Neuronal stem cell (in vitro differentiated cells): ENCODE data around the gene RRAS.

Experiments
- DNase-seq: peaks from one replicate; pipeline ENCODE4 v3.0.0-alpha.2; 2013; ENCODE audit warnings: low spot score
- H2AFZ ChIP-seq: one replicate; pipeline ENCODE4 v1.6.1; 2013; ENCODE audit warnings: mild to moderate bottlenecking, low read length, inconsistent platforms
- H2AK5ac ChIP-seq: 2 replicates; pipeline ENCODE4 v1.6.1; 2013; ENCODE audit warnings: low read depth, mild to moderate bottlenecking, inconsistent platforms, low read length, moderate library complexity, mixed read lengths
- H2BK120ac ChIP-seq: 2 replicates; pipeline ENCODE4 v1.6.1; 2013; ENCODE audit warnings: low read depth, mild to moderate bottlenecking, inconsistent platforms, low read length, moderate library complexity, mixed read lengths
- H2BK12ac ChIP-seq: one replicate; pipeline ENCODE4 v1.6.1; 2013; ENCODE audit warnings: low read length, inconsistent platforms
- H2BK15ac ChIP-seq: 2 replicates; pipeline ENCODE4 v1.6.1; 2013; ENCODE audit warnings: mild to moderate bottlenecking, low read length, inconsistent platforms, mixed read lengths
- H2BK5ac ChIP-seq: one replicate; pipeline ENCODE4 v1.6.1; 2013; ENCODE audit warnings: inconsistent platforms, mild to moderate bottlenecking, low read length, moderate library complexity
- H3K14ac ChIP-seq: one replicate; pipeline ENCODE4 v1.6.1; 2013; ENCODE audit warnings: low read length, inconsistent platforms
- H3K18ac ChIP-seq: 2 replicates; pipeline ENCODE4 v1.6.1; 2013; ENCODE audit warnings: low read length, inconsistent platforms
- H3K23ac ChIP-seq: 2 replicates; pipeline ENCODE4 v1.6.1; 2013; ENCODE audit warnings: low read depth, mild to moderate bottlenecking, mixed read lengths, low read length, inconsistent platforms; ENCODE audit not compliant: poor library complexity
- H3K27ac ChIP-seq: replicated peaks from 3 replicates; pipeline ENCODE4 v1.5.1; 2013; ENCODE audit warnings: low read length, inconsistent platforms
- H3K27me3 ChIP-seq, 3 experiments: 2 replicates each; pipeline ENCODE4 v1.6.1; 2013; ENCODE audit warnings: low read length in 3 of 3, mild to moderate bottlenecking in 2 of 3, inconsistent platforms in 1 of 3, low read depth in 1 of 3, mixed read lengths in 1 of 3, moderate library complexity in 1 of 3; ENCODE audit not compliant: control insufficient read depth in 3 of 3, insufficient read depth in 3 of 3
- H3K36me3 ChIP-seq, 2 donors: replicated peaks in 1 of 2; 2 replicates each; pipeline ENCODE4 v1.6.1; 2013; ENCODE audit warnings: low read length in 2 of 2; ENCODE audit not compliant: control insufficient read depth in 2 of 2, insufficient read depth in 2 of 2
- H3K4ac ChIP-seq: 2 replicates; pipeline ENCODE4 v1.6.1; 2013; ENCODE audit warnings: inconsistent platforms, mild to moderate bottlenecking, low read length, moderate library complexity
- H3K4me1 ChIP-seq, 2 donors: 1 replicate in 1 of 2; 2 replicates in 1 of 2; pipeline ENCODE4 v1.6.1; 2013; ENCODE audit warnings: low read length in 2 of 2, low read depth in 1 of 2; ENCODE audit not compliant: control insufficient read depth in 2 of 2, insufficient read depth in 1 of 2
- H3K4me2 ChIP-seq: one replicate; pipeline ENCODE4 v1.6.1; 2013; ENCODE audit warnings: mild to moderate bottlenecking, low read length, inconsistent platforms; ENCODE audit not compliant: insufficient read depth, poor library complexity, severe bottlenecking
- H3K4me3 ChIP-seq, 2 donors: 2 replicates each; pipeline ENCODE4 v1.5.1; 2013; ENCODE audit warnings: low read length in 2 of 2, mild to moderate bottlenecking in 2 of 2, inconsistent platforms in 1 of 2, moderate library complexity in 1 of 2
- H3K79me1 ChIP-seq: one replicate; pipeline ENCODE4 v1.6.1; 2013; ENCODE audit warnings: low read depth, mild to moderate bottlenecking, inconsistent platforms, low read length, moderate library complexity
- H3K9ac ChIP-seq: one replicate; pipeline ENCODE4 v1.6.1; 2013; ENCODE audit warnings: mild to moderate bottlenecking, low read depth, low read length, inconsistent platforms; ENCODE audit not compliant: poor library complexity
- H3K9me3 ChIP-seq, 2 donors: replicated peaks in 1 of 2; 2 replicates each; pipeline versions ENCODE3 to v1.6.1; 2013; ENCODE audit warnings: low read length in 2 of 2, mild to moderate bottlenecking in 2 of 2, inconsistent platforms in 1 of 2, low read depth in 1 of 2, mixed read lengths in 1 of 2, moderate library complexity in 1 of 2; ENCODE audit not compliant: control insufficient read depth in 2 of 2, insufficient read depth in 1 of 2
- H4K8ac ChIP-seq: one replicate; pipeline ENCODE4 v1.6.1; 2013; ENCODE audit warnings: low read depth, mild to moderate bottlenecking, inconsistent platforms, low read length, moderate library complexity
- H4K91ac ChIP-seq: one replicate; pipeline ENCODE4 v1.6.1; 2013; ENCODE audit warnings: low read length, low read depth, mild to moderate bottlenecking, inconsistent platforms; ENCODE audit not compliant: poor library complexity
- WGBS, 2 donors: extraction: QIAGEN DNeasy Blood & Tissue Kit; methylation state at CpG; one replicate each; pipeline ENCODE4 v1.1.7; 2013; ENCODE audit warnings: missing lambda C conversion rate in 2 of 2, mixed read lengths in 1 of 2; ENCODE audit not compliant: insufficient read length in 2 of 2, insufficient replicate concordance in 1 of 2; ENCODE audit errors: extremely low coverage in 2 of 2; 5-methylcytosine and 5-hydroxymethylcytosine counted together

RRAS gene

GRCh38 chr19:49645592-49645991 lies 5.6 kb upstream of the RRAS start:
- H3K36me3 ChIP-seq: peaks cover 42 to 67% of the 10 kb centered on the region in 2 donors
- H3K14ac ChIP-seq: no peak overlapping the region
- H3K27me3 ChIP-seq: no peaks in the 10 kb centered on the region
- H4K8ac ChIP-seq: peak overlapping the region; percentile 32
- no peak overlapping the region for H3K4me3 ChIP-seq
- peaks cover 0 to 14% of the 10 kb centered on the region in 2 donors for H3K4me1 ChIP-seq
- H2BK5ac ChIP-seq: no peak overlapping the region
- H3K4me2 ChIP-seq: no peak overlapping the region
- no CpG with 5 or more reads among the region's 11 CpGs for WGBS, 2 donors
- H3K9me3 ChIP-seq: no peaks in the 10 kb centered on the region
- no peak overlapping the region for H3K4ac ChIP-seq
- no peak overlapping the region for H3K9ac ChIP-seq
- no peak overlapping the region for H4K91ac ChIP-seq
- H3K18ac ChIP-seq: no peak overlapping the region
- H2BK15ac ChIP-seq: no peak overlapping the region
- H2BK120ac ChIP-seq: no peak overlapping the region
- H3K79me1 ChIP-seq: peaks cover 31% of the 10 kb centered on the region
- no peak overlapping the region for H2AK5ac ChIP-seq
- no peak overlapping the region for H3K23ac ChIP-seq
- no peak overlapping the region for H3K27ac ChIP-seq
- no peak overlapping the region for H2BK12ac ChIP-seq
- H2AFZ ChIP-seq: no peak overlapping the region
- no peak for DNase-seq

DNA sequence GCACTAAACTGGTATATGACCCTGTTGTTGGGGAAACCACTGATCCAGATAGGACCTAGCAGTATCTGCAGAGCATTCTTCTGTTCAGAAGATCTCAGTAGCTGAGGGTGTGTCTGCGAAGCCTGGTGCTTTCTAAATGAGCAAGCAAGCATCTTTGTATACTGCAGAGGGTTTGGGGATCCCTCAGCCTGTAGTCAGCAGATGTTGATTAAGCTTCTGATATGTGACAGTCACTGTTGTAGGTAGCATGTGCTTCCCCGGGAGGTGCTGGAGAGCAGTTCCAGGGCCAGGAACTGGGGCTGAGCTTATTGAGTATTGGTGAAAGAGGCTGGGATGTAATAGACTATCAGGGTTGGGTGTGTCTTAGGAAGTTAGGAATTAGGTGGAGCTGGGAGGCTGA lies 3.5 kb upstream of the RRAS start:
- peaks cover 28 to 47% of the 10 kb centered on the region in 2 donors for H3K36me3 ChIP-seq
- no peak overlapping the region for H2AFZ ChIP-seq
- H4K8ac ChIP-seq: no peak overlapping the region
- no peak overlapping the region for H3K4me2 ChIP-seq
- H3K4me3 ChIP-seq: peak overlapping the region; percentile 35 to 93
- H3K9me3 ChIP-seq: no peaks in the 10 kb centered on the region
- peaks cover 2 to 22% of the 10 kb centered on the region in 2 donors for H3K4me1 ChIP-seq
- no peak overlapping the region for H2BK5ac ChIP-seq
- H3K14ac ChIP-seq: no peak overlapping the region
- no peak overlapping the region for H3K9ac ChIP-seq
- H2BK12ac ChIP-seq: no peak overlapping the region
- H2BK15ac ChIP-seq: no peak overlapping the region
- H3K27ac ChIP-seq: no peak overlapping the region
- H3K79me1 ChIP-seq: peaks cover 29% of the 10 kb centered on the region
- H3K23ac ChIP-seq: no peak overlapping the region
- H3K18ac ChIP-seq: no peak overlapping the region
- no peaks in the 10 kb centered on the region for H3K27me3 ChIP-seq
- no peak overlapping the region for H2AK5ac ChIP-seq
- H3K4ac ChIP-seq: no peak overlapping the region
- no peak for DNase-seq
- no peak overlapping the region for H4K91ac ChIP-seq
- WGBS, 2 donors: no CpG with 5 or more reads among the region's 2 CpGs
- no peak overlapping the region for H2BK120ac ChIP-seq

DNA sequence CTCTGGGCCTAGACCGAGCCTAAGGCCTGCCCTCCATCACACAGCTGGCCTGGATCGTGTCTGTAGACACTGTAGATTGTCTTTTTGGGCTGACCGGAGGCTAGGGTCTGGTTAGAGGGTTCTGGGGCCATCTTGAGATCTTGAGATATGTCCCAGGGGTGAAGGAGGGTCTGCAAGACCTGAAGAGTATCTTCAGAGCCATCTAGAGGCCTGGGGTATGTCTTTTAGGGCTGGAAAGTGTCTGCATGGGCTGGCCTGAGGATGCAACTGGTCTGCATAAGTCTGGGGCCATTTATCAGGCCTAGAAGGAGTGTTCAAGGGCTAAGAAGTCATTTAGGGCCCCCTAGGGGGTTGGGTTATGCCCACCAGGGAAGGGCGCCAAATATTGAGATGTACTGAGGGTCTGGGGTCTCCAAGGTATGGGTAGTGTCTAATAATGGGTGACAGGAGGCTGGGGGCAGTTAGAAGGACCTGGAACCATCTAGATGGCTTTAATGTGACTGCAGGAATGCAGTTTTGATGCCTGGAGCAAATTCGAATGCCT lies 2.6 kb upstream of the RRAS start:
- WGBS, 2 donors: no CpG with 5 or more reads among the region's 5 CpGs
- Histone ChIP-seq H2BK15ac (peak overlapping the region; percentile 70), H2BK5ac (peak overlapping the region; percentile 82), H2BK12ac (no peak overlapping the region), H3K36me3 (peaks cover 28 to 38% of the 10 kb centered on the region in 2 donors), H3K23ac (no peak overlapping the region), H3K4ac (no peak overlapping the region), H3K4me1 (peaks cover 10 to 30% of the 10 kb centered on the region in 2 donors), H3K27me3 (no peaks in the 10 kb centered on the region), H3K4me3 (peak overlapping the region; percentile 93 to 100), H4K91ac (no peak overlapping the region), H2AK5ac (peak overlapping the region; percentile 4), H4K8ac (no peak overlapping the region), H3K79me1 (peaks cover 29% of the 10 kb centered on the region), H3K14ac (no peak overlapping the region), H3K4me2 (peak overlapping the region; percentile 84), H3K27ac (peak overlapping the region; percentile 44), H2AFZ (peak overlapping the region; percentile 74), H2BK120ac (no peak overlapping the region), H3K9me3 (no peaks in the 10 kb centered on the region), H3K18ac (peak overlapping the region; percentile 97), H3K9ac (peak overlapping the region; percentile 98)
- DNase-seq: no peak

- H3K4me2 ChIP-seq: peak within 1 kb of the TSS; percentile 94
- peak; percentile 99 for DNase-seq
- no peak within 1 kb of the TSS for H3K23ac ChIP-seq
- WGBS, 2 donors: no CpG with 5 or more reads among the region's 87 CpGs
- peaks cover 12 to 31% of the 10 kb centered on the region in 2 donors for H3K4me1 ChIP-seq
- H2BK120ac ChIP-seq: peak within 1 kb of the TSS; percentile 85
- H3K18ac ChIP-seq: peak within 1 kb of the TSS; percentile 97
- no peak within 1 kb of the TSS for H4K91ac ChIP-seq
- peak within 1 kb of the TSS; percentile 86 for H3K4ac ChIP-seq
- no peaks in the 10 kb centered on the region for H3K9me3 ChIP-seq
- H2BK15ac ChIP-seq: peak within 1 kb of the TSS; percentile 93
- peak within 1 kb of the TSS; percentile 98 for H3K27ac ChIP-seq
- H3K27me3 ChIP-seq: no peaks in the 10 kb centered on the region
- H3K36me3 ChIP-seq: peaks cover 22 to 31% of the 10 kb centered on the region in 2 donors
- H2AK5ac ChIP-seq: peak within 1 kb of the TSS; percentile 92
- H2BK5ac ChIP-seq: peak within 1 kb of the TSS; percentile 99
- H3K4me3 ChIP-seq: peak within 1 kb of the TSS; percentile 93 to 100
- no peak within 1 kb of the TSS for H4K8ac ChIP-seq
- peaks cover 29% of the 10 kb centered on the region for H3K79me1 ChIP-seq
- peak within 1 kb of the TSS; percentile 74 for H2AFZ ChIP-seq
- H3K9ac ChIP-seq: peak within 1 kb of the TSS; percentile 98
- no peak within 1 kb of the TSS for H3K14ac ChIP-seq
- no peak within 1 kb of the TSS for H2BK12ac ChIP-seq
Measured at GRCh38 chr19:49641688-49642491, 1.9 kb upstream of the RRAS start, which contains the start of gene SCAF1. TSS of gene SCAF1 (plus strand) at chr19:49642209. CDS start at chr19:49645027, 2,818 bp downstream.
